Ovary (tissue), 9 donors: ENCODE data around the gene CBS. TPM values are rescaled to one million over a fixed set of nuclear protein-coding genes. Genes with fewer than 3 reads are reported as not detected.

Experiments used
- DNase-seq, 5 donors: peaks; one replicate each; pipeline ENCODE4 v3.0.0-alpha.2; 2019 to 2020
- H3K27ac ChIP-seq, 2 donors: fragments of 200-600 bp; one replicate each; pipeline versions ENCODE4 v1.5.1 to v1.8.0; 2019 to 2022
- H3K27me3 ChIP-seq: fragments of 200-600 bp; one replicate; pipeline ENCODE4 v1.8.0; 2022
- H3K36me3 ChIP-seq: fragments of 200-600 bp; sonication (generic); one replicate; pipeline ENCODE4 v1.5.1; 2019
- H3K4me1 ChIP-seq: one replicate; pipeline ENCODE4 v1.8.1; 2013; ENCODE audit warnings: mild to moderate bottlenecking, moderate library complexity; ENCODE audit not compliant: insufficient read depth
- H3K4me3 ChIP-seq: fragments of 200-600 bp; sonication (generic); one replicate; pipeline ENCODE4 v1.5.1; 2017
- H3K9me3 ChIP-seq, 2 donors: fragments of 200-600 bp in 1 of 2; sonication (generic) in 1 of 2; one replicate each; pipeline versions ENCODE4 v1.5.1 to v1.8.1; 2013 to 2019; ENCODE audit warnings: mild to moderate bottlenecking in 1 of 2, moderate library complexity in 1 of 2
- EP300 ChIP-seq: sonication (generic); formaldehyde crosslinking; IDR thresholded peaks from one replicate; pipeline ENCODE4 v1.6.1; 2017; ENCODE audit warnings: antibody characterized with exemption
- POLR2A ChIP-seq: fragments of 450-650 bp; IDR thresholded peaks from one replicate; pipeline ENCODE4 v1.6.1; 2017; ENCODE audit warnings: antibody characterized with exemption, mild to moderate bottlenecking, moderate library complexity
- WGBS, 3 donors: extraction: QIAGEN DNeasy Blood & Tissue Kit in 1 of 3; methylation state at CpG; one replicate each; pipeline versions ENCODE4 v1.1.5 to v1.1.7; 2013 to 2017; 5-methylcytosine and 5-hydroxymethylcytosine counted together
- intact Hi-C, 4 donors: fragments of 100-400 bp; cut with DNase I; formaldehyde crosslinking; loops; one replicate each; pipeline versions ENCODE4 v1.11.0 to v1.15.1; 2022 to 2023
- polyA plus RNA-seq, 2 donors: library from polyadenylated mRNA; stranded (reverse); fragments of 200-250 nt in 1 of 2; fragments of 350-450 nt in 1 of 2; fragmentation: Illumina TruSeq in 1 of 2; extraction: RNeasy Lipid Tissue Mini Kit (QIAGEN cat#74804) in 1 of 2; gene quantifications; one replicate each; pipeline ENCODE4 v1.2.3, GENCODE V29; 2013 to 2014
- total RNA-seq, 7 donors: library from RNA; depleted of rRNA in 2 of 7; stranded (reverse); fragments of >200 nt in 2 of 7; fragmentation: NEBNext Ultra II Directional in 3 of 7; extraction: Animal tissue kit (Norgen Biotek cat#: 25700) in 3 of 7; gene quantifications; one replicate each; pipeline versions ENCODE4 v1.1.0 to v1.2.4, GENCODE V29; 2016 to 2023
- TF ChIP-seq, protein P1 (sequence below), 3 donors: fragments of 450-650 bp in 2 of 3; fragments of 200-600 bp in 1 of 3; IDR thresholded peaks; one replicate each; pipeline versions ENCODE4 v1.5.1 to v1.8.0; 2016 to 2022; ENCODE audit warnings: antibody characterized with exemption in 3 of 3, mild to moderate bottlenecking in 1 of 3
- donor health status: DM: no; HTN: no; CAD: no; lungs with moderate emphysema.
- donor health status: DM: no; HTN: no; CAD: no.
- donor health status: Bipolar disorder and iron deficiency.
- donor health status: DM: yes; HTN: yes; CAD: no.
- donor health status: DM: no; HTN: no; CAD: no.
- donor health status: DM: yes; HTN: yes; CAD: no.

The CBS gene
- total and polyA plus RNA-seq, 9 donors, result 7.1 to 114 (median 50.6) TPM

DNA sequence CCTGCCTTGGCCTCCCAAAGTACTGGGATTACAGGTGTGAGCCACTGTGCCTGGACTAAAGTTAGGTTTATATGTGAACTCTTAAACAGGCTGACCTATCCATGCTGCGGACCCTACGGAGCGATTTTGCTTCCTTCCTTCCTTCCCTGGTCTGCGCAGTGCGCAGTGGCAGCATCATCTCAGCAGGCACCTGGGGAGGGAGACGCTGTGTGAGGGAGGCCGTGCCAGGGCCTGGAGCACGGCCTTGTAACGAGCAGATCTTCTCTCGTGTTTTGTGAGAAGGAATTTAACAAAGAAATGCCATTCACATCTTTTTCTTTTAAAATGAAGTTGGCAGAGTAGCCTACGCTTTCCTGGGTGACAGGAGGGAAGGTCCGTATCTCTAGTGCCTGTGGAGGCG, 55.5 kb downstream of the CBS start:
- Histone ChIP-seq H3K4me3 (no peak overlapping the region), H3K27ac (no peak overlapping the region), H3K27me3 (no peaks in the 10 kb centered on the region), H3K9me3 (no peaks in the 10 kb centered on the region), H3K36me3 (no peaks in the 10 kb centered on the region), H3K4me1 (peaks cover 6% of the 10 kb centered on the region)
- 88 to 93% (median 91%) methylated on average over 13 of the region's 13 CpGs for WGBS, 3 donors
- intact Hi-C loops, result no loop called here
- no peak for TF ChIP-seq EP300
- TF ChIP-seq POLR2A, result no peak
- TF ChIP-seq, protein P1, sequence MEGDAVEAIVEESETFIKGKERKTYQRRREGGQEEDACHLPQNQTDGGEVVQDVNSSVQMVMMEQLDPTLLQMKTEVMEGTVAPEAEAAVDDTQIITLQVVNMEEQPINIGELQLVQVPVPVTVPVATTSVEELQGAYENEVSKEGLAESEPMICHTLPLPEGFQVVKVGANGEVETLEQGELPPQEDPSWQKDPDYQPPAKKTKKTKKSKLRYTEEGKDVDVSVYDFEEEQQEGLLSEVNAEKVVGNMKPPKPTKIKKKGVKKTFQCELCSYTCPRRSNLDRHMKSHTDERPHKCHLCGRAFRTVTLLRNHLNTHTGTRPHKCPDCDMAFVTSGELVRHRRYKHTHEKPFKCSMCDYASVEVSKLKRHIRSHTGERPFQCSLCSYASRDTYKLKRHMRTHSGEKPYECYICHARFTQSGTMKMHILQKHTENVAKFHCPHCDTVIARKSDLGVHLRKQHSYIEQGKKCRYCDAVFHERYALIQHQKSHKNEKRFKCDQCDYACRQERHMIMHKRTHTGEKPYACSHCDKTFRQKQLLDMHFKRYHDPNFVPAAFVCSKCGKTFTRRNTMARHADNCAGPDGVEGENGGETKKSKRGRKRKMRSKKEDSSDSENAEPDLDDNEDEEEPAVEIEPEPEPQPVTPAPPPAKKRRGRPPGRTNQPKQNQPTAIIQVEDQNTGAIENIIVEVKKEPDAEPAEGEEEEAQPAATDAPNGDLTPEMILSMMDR (IDR thresholded peaks at IDR 0.05), result no peak
- no peak for DNase-seq

GRCh38 chr21:43018519-43018918, 57.1 kb downstream of the CBS start:
- Histone ChIP-seq H3K27me3 (no peaks in the 10 kb centered on the region), H3K4me3 (no peak overlapping the region), H3K27ac (no peak overlapping the region), H3K4me1 (peaks cover 1% of the 10 kb centered on the region), H3K36me3 (no peaks in the 10 kb centered on the region), H3K9me3 (no peaks in the 10 kb centered on the region)
- intact Hi-C loops, result no loop called here
- no peak for DNase-seq
- TF ChIP-seq POLR2A (no peak), EP300 (no peak)
- TF ChIP-seq, protein P1 (IDR thresholded peaks at IDR 0.05), result no peak
- WGBS, 3 donors, result 84 to 92% (median 86%) methylated on average over 10 of the region's 10 CpGs

DNA sequence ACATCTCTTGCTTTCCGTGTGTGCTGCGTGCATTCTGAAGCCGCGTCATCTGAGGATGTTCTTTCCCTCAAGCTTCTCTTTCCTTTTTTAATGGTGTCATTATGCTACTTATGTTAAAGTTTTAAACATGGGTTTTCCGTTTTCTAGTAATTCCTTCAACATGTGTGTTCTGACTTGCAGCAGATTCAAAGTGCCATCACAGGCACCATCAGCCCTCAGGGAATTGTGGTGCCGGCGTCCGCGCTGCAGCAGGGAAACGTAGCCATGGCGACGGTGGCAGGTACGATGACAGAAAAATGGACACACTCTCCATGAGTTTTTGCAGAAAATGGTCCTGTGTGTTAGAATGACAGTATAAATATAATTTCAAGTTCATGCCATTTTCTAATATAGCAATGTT, 58.9 kb downstream of the CBS start:
- TF ChIP-seq POLR2A (no peak), EP300 (no peak)
- TF ChIP-seq, protein P1 (IDR thresholded peaks at IDR 0.05), result no peak
- intact Hi-C loops, result no loop called here
- Histone ChIP-seq H3K9me3 (no peaks in the 10 kb centered on the region), H3K4me3 (no peak overlapping the region), H3K36me3 (no peaks in the 10 kb centered on the region), H3K27me3 (no peaks in the 10 kb centered on the region), H3K4me1 (no peaks in the 10 kb centered on the region), H3K27ac (no peak overlapping the region)
- 97 to 98% (median 97%) methylated on average over 13 of the region's 13 CpGs for WGBS, 3 donors
- DNase-seq, result no peak

- 86 to 93% (median 87%) methylated on average over 13 of the region's 13 CpGs for WGBS, 3 donors
Observed at GRCh38 chr21:43015906-43016540, 59.6 kb downstream of the CBS start.

More at GRCh38 chr21:43015906-43016540, 59.6 kb downstream of the CBS start:
- Histone ChIP-seq H3K4me3 (no peak overlapping the region), H3K4me1 (no peaks in the 10 kb centered on the region), H3K36me3 (no peaks in the 10 kb centered on the region), H3K27ac (no peak overlapping the region), H3K27me3 (no peaks in the 10 kb centered on the region), H3K9me3 (no peaks in the 10 kb centered on the region)
- TF ChIP-seq POLR2A, result no peak
- TF ChIP-seq, protein P1 (IDR thresholded peaks at IDR 0.05), result no peak
- no peak for TF ChIP-seq EP300
- DNase-seq, result no peak
- intact Hi-C loops, result no loop called here
